NT2/D1 (cell line): ENCODE data around the gene FRMD5.

Source experiments
- SUZ12 ChIP-seq: IDR thresholded peaks from 2 replicates; pipeline ENCODE4 v1.6.1; 2011; ENCODE audit not compliant: insufficient read length, insufficient read depth; ENCODE audit errors: extremely low read depth
- YY1 ChIP-seq: IDR thresholded peaks from 2 replicates; pipeline ENCODE4 v1.6.1; 2011; ENCODE audit not compliant: insufficient read length, insufficient read depth
- ZNF274 ChIP-seq: IDR thresholded peaks from 2 replicates; pipeline ENCODE4 v1.6.1; 2011; ENCODE audit warnings: mild to moderate bottlenecking, low read depth, low read length

DNA sequence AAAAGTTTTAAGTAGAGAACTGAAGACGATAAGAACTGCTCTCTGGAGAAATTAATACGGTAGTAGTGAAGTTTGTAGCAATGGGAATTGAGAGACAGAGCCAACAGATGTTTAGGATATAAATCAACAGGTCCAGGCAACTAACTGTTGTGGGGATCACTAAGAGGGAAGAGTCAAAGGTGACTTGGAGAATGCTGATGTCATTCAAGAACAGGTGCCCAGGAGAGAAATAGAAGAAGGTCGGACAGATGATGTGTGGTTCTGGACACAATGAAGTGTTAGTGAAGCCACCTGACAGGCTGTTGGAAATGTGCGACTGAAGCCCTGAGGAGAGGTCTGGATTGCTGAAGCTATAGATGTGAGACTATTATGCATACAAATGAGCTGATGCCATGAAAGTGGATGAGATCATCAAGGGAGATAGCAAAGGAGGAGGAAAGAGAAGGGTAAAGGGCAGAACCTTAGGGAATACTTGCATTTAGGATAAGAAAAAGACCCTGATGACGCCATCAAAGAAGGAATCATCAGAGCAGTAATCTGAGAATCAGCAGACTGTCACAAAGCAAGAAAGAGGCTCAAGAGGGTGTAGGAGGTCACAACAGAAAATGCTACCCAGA, 183.7 kb downstream of the FRMD5 start:
- no peak for TF ChIP-seq ZNF274
- TF ChIP-seq SUZ12 = no peak
- TF ChIP-seq YY1 = no peak
